Activated CD8-positive, alpha-beta T cell treated with anti-CD3 and anti-CD28 coated beads for 36 hours (primary cell): Measurements from ENCODE around the gene MOSPD3. TPM values are rescaled to one million over a fixed set of nuclear protein-coding genes. Genes with fewer than 3 reads are reported as not detected.

Experiments used
- ATAC-seq: fragments of 200-7000 bp; cut with Tn5 transposase; one replicate; pipeline ENCODE4 v1.10.0; 2021; ENCODE audit warnings: mild to moderate bottlenecking, moderate library complexity
- CTCF ChIA-PET: fragments of 350-600 bp; sonication (Branson Sonifier 250); formaldehyde crosslinking; loops from one replicate; lab custom pipeline; 2021; ENCODE audit warnings: antibody characterized with exemption; lab: Charles Lee
- POLR2A ChIA-PET: fragments of 350-600 bp; sonication (Branson Sonifier 250); formaldehyde crosslinking; loops from one replicate; lab custom pipeline; 2021; ENCODE audit warnings: antibody characterized with exemption; lab: Charles Lee
- DNase-seq: peaks from one replicate; pipeline ENCODE4 v3.0.0-alpha.2; 2020
- H3K27ac Mint-ChIP-seq: one replicate; pipeline ENCODE4 v1.8.0; 2021; ENCODE audit warnings: mild to moderate bottlenecking, mixed read lengths
- H3K27me3 Mint-ChIP-seq: one replicate; pipeline ENCODE4 v1.8.0; 2021; ENCODE audit warnings: mixed read lengths
- H3K36me3 Mint-ChIP-seq: one replicate; pipeline ENCODE4 v1.8.0; 2021; ENCODE audit warnings: low read depth, mixed read lengths
- H3K4me1 Mint-ChIP-seq: one replicate; pipeline ENCODE4 v1.8.0; 2021; ENCODE audit warnings: low read depth, mixed read lengths
- H3K4me3 Mint-ChIP-seq: one replicate; pipeline ENCODE4 v1.8.0; 2021; ENCODE audit warnings: mild to moderate bottlenecking, moderate library complexity, mixed read lengths
- H3K9me3 Mint-ChIP-seq: one replicate; pipeline ENCODE4 v1.8.0; 2021; ENCODE audit warnings: mixed read lengths
- intact Hi-C: fragments of 100-400 bp; cut with micrococcal nuclease; formaldehyde crosslinking; loops from one replicate; pipeline ENCODE4 v1.10.0; 2022
- total RNA-seq, 2 experiments: library from RNA; stranded (reverse); gene quantifications; one replicate each; pipeline ENCODE4 v1.2.3, GENCODE V29; 2021
- TF ChIP-seq, protein P1 (sequence below): fragments of 200-600 bp; IDR thresholded peaks from one replicate; pipeline ENCODE4 v1.8.0; 2022; ENCODE audit warnings: antibody characterized with exemption, mild to moderate bottlenecking

MOSPD3 gene
- total RNA-seq, 2 experiments from 2014 or later = 9.6 to 10.5 TPM

DNA sequence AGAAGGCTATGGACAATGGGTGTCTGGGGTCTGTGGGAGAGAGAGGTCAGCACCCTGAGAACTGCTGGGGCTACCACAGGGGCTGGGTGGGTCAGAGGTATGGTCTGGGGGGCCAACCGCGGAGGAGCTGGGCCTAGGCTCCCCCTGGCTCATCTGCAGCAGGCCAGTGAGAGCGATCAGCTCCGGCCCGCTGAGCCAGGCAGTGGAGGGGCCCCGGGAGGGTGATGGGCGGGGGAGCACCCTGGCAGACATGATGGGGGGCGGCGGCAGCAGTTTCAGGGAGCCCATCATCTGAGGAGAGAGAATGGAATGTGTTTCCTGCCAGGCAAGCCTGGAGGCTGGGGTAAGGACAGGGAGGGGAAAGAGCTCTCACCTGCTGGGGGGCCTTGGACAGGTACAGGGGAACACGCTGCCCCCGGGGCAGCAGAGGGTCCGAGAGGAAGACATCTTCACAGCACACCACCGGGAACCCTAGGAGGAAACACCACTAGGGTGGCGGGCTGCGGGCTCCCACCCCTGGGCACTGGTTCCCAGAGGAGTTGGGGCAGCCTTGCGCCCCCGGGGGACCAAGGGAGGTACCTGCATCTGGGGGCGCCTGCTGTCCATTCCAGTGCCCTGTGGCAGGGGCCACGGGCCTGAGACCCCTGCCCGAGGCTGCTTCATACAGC, 39.9 kb upstream of the MOSPD3 start:
- TF ChIP-seq, protein P1, sequence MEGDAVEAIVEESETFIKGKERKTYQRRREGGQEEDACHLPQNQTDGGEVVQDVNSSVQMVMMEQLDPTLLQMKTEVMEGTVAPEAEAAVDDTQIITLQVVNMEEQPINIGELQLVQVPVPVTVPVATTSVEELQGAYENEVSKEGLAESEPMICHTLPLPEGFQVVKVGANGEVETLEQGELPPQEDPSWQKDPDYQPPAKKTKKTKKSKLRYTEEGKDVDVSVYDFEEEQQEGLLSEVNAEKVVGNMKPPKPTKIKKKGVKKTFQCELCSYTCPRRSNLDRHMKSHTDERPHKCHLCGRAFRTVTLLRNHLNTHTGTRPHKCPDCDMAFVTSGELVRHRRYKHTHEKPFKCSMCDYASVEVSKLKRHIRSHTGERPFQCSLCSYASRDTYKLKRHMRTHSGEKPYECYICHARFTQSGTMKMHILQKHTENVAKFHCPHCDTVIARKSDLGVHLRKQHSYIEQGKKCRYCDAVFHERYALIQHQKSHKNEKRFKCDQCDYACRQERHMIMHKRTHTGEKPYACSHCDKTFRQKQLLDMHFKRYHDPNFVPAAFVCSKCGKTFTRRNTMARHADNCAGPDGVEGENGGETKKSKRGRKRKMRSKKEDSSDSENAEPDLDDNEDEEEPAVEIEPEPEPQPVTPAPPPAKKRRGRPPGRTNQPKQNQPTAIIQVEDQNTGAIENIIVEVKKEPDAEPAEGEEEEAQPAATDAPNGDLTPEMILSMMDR = no peak
- Mint-ChIP-seq H3K27ac (no peak overlapping the region), H3K27me3 (no peaks in the 10 kb centered on the region), H3K4me3 (no peak overlapping the region), H3K4me1 (peaks cover 40% of the 10 kb centered on the region), H3K9me3 (no peaks in the 10 kb centered on the region), H3K36me3 (peaks cover 7% of the 10 kb centered on the region)
- DNase-seq (no peak), ATAC-seq (no peak)
- ChIA-PET POLR2A (interaction anchor here (0.9 to 1.4 kb wide), 3 partner anchors 9 to 23 kb away, joined by 3 to 16 read pairs (median 3); partner anchors contain the start of genes FBXO24 and LRCH4), CTCF (no interaction called here)
- intact Hi-C loops = no loop called here

GRCh38 chr7:100572949-100573675, 39.2 kb upstream of the MOSPD3 start:
- Mint-ChIP-seq H3K9me3 (no peaks in the 10 kb centered on the region), H3K27ac (no peak overlapping the region), H3K4me3 (no peak overlapping the region), H3K27me3 (no peaks in the 10 kb centered on the region), H3K4me1 (peaks cover 33% of the 10 kb centered on the region), H3K36me3 (peaks cover 7% of the 10 kb centered on the region)
- TF ChIP-seq, protein P1 = no peak
- DNase-seq (no peak), ATAC-seq (no peak)
- POLR2A ChIA-PET = interaction anchor here (0.9 to 1.4 kb wide), 3 partner anchors 9 to 22 kb away, joined by 3 to 16 read pairs (median 3); partner anchors contain the start of genes FBXO24 and LRCH4
- CTCF ChIA-PET = no interaction called here
- intact Hi-C loops = no loop called here

GRCh38 chr7:100573691-100574361, 38.5 kb upstream of the MOSPD3 start, which contains the start of gene SAP25:
Gene SAP25, minus strand, starts transcription at chr7:100573900. Its CDS starts 158 bp downstream, at chr7:100573742.
- Mint-ChIP-seq H3K27me3 (no peaks in the 10 kb centered on the region), H3K9me3 (no peaks in the 10 kb centered on the region), H3K36me3 (peaks cover 9% of the 10 kb centered on the region), H3K27ac (no peak within 1 kb of the TSS), H3K4me1 (peaks cover 28% of the 10 kb centered on the region), H3K4me3 (no peak within 1 kb of the TSS)
- intact Hi-C loops = no loop called here
- ChIA-PET CTCF (no interaction called here), POLR2A (interaction anchor here (0.9 kb wide), 1 partner anchor 8 kb away, joined by 3 read pairs; no protein-coding TSS in a partner anchor)
- DNase-seq (no peak), ATAC-seq (no peak)
- TF ChIP-seq, protein P1 = no peak

DNA sequence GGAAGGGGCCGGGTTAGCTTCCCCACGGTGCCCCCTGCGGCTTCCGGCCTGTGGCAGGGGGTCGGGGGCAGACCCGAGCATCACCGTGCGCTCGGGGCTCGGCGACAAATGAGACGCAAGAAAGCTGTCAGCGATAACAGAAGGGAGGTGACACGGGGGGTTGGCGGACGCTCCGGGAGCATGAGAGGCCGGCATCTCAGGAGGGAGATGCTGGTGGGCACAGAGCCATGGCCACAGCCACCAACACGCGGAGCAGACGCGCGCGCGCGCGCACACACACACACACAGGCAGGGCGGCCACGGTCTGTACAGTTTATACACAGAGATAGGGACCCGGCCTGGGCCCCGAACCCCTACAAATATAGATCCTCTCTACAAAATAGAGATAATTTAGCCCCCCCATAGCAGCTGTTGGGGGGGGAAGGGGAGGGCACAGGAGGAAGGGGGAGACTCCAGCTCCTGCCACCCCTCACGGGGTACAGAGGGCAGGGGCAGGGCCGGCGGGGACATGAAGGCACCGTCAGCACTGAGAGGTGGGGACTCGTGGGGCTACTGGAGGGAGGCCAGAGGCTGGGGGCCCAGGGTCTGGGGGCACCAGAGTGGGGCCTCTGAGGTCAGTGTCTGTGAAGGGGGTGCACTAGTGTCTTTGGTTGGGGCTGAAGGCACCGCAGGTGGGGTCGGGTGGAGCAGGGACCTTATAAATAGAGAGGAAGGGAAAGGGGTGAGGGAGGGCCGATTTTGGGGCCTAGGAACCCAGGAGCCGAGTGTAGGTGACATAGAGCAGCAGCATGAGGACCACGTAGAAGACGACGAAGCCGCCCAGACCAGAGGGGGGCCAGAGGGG, 37.8 kb upstream of the MOSPD3 start:
- Mint-ChIP-seq H3K27ac (no peak overlapping the region), H3K4me3 (no peak overlapping the region), H3K4me1 (peaks cover 21% of the 10 kb centered on the region), H3K36me3 (peaks cover 10% of the 10 kb centered on the region), H3K27me3 (no peaks in the 10 kb centered on the region), H3K9me3 (no peaks in the 10 kb centered on the region)
- ChIA-PET POLR2A (no interaction called here), CTCF (no interaction called here)
- DNase-seq (no peak), ATAC-seq (no peak)
- intact Hi-C loops = no loop called here
- TF ChIP-seq, protein P1 = no peak
